Vagina (tissue), 2 donors: Measurements from ENCODE around the gene ECE1. TPM values are rescaled to one million over a fixed set of nuclear protein-coding genes. Genes with fewer than 3 reads are reported as not detected.
"Not testable (repeated sequence)": the region's sequence is repeated elsewhere in the genome, so short reads cannot be mapped to it uniquely, and the experiment has no call there.

Experiments used
- DNase-seq, 2 donors: peaks; one replicate each; pipeline ENCODE4 v3.0.0-alpha.2; 2017; ENCODE audit errors: extremely low spot score in 2 of 2
- H3K27ac ChIP-seq: fragments of 200-600 bp; sonication (generic); one replicate; pipeline ENCODE4 v1.5.1; 2019
- H3K27me3 ChIP-seq: fragments of 200-600 bp; sonication (generic); one replicate; pipeline ENCODE4 v1.5.1; 2019
- H3K36me3 ChIP-seq, 2 donors: fragments of 200-600 bp; sonication (generic); one replicate each; pipeline ENCODE4 v1.5.1; 2017 to 2019
- H3K4me1 ChIP-seq: fragments of 200-600 bp; sonication (generic); one replicate; pipeline ENCODE4 v1.5.1; 2019
- H3K4me3 ChIP-seq, 2 donors: fragments of 200-600 bp; sonication (generic); 1 replicate in 1 of 2; 2 replicates in 1 of 2; pipeline ENCODE4 v1.5.1; 2016 to 2019
- H3K9me3 ChIP-seq: fragments of 200-600 bp; sonication (generic); one replicate; pipeline ENCODE4 v1.5.1; 2019
- CTCF ChIP-seq, 3 experiments: fragments of 450-650 bp in 2 of 3; fragments of 200-600 bp in 1 of 3; sonication (generic) in 1 of 3; IDR thresholded peaks; one replicate each; pipeline ENCODE4 v1.5.1; 2017 to 2019; ENCODE audit warnings: antibody characterized with exemption in 3 of 3, mild to moderate bottlenecking in 2 of 3, moderate library complexity in 2 of 3
- POLR2A ChIP-seq, 2 donors: fragments of 450-650 bp; IDR thresholded peaks; one replicate each; pipeline ENCODE4 v1.6.1; 2017; ENCODE audit warnings: antibody characterized with exemption in 2 of 2, mild to moderate bottlenecking in 2 of 2, moderate library complexity in 2 of 2
- POLR2AphosphoS5 ChIP-seq, 2 donors: sonication (generic); formaldehyde crosslinking; IDR thresholded peaks; one replicate each; pipeline ENCODE4 v1.9.0; 2017; ENCODE audit warnings: antibody characterized with exemption in 2 of 2, mild to moderate bottlenecking in 2 of 2, low read depth in 1 of 2; ENCODE audit not compliant: insufficient read depth in 1 of 2
- intact Hi-C: fragments of 100-400 bp; cut with DNase I; formaldehyde crosslinking; loops from one replicate; pipeline ENCODE4 v1.15.1; 2023
- total RNA-seq: library from RNA; depleted of rRNA; stranded (reverse); fragments of >200 nt; gene quantifications from one replicate; pipeline ENCODE4 v1.2.3, GENCODE V29; 2016

Gene ECE1
- total RNA-seq, 1 donor from 2014 or later: 93.8 TPM

DNA sequence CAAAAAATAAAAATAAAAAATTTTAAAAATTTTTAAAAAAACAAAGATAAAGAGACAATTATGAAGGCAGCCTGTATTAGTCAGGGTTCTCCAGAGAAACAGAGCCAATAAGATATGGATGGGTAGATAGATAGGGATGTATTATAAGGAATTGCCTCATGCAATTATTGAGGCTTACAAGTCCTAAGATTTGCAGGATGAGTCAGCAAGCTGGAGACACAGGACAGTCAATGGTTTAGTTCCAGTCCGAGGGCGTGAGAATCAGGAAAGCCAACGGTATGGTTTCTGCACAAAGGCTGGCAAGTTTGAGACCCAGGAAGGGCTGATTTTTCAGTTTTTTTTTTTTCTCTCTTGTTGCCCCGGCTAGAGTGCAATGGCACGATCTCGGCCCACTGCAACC is 89.5 kb downstream of the ECE1 start:
- Histone ChIP-seq H3K4me1 (no peaks in the 10 kb centered on the region), H3K9me3 (no peaks in the 10 kb centered on the region), H3K4me3 (no peak overlapping the region), H3K36me3 (no peaks in the 10 kb centered on the region), H3K27me3 (no peaks in the 10 kb centered on the region), H3K27ac (no peak overlapping the region)
- DNase-seq: no peak
- intact Hi-C loops: no loop called here
- TF ChIP-seq CTCF (IDR thresholded peaks at IDR 0.05): no peak
- no peak for TF ChIP-seq POLR2A (IDR thresholded peaks at IDR 0.05)
- no peak for TF ChIP-seq POLR2AphosphoS5 (IDR thresholded peaks at IDR 0.05; ENCODE audit: insufficient read depth in 1 of 2, low read depth in 1 of 2)

GRCh38 chr1:21198929-21199328 is 91.3 kb downstream of the ECE1 start:
- DNase-seq: no peak
- Histone ChIP-seq H3K36me3 (no peaks in the 10 kb centered on the region), H3K27me3 (no peaks in the 10 kb centered on the region), H3K27ac (no peak overlapping the region), H3K9me3 (no peaks in the 10 kb centered on the region), H3K4me1 (no peaks in the 10 kb centered on the region), H3K4me3 (no peak overlapping the region)
- TF ChIP-seq CTCF (IDR thresholded peaks at IDR 0.05): no peak
- intact Hi-C loops: loop anchor here (10.0 kb wide), 1 partner anchor 214 kb away; no protein-coding TSS in a partner anchor

GRCh38 chr1:21192871-21193270 is 97.4 kb downstream of the ECE1 start:
- H3K36me3 ChIP-seq: no peaks in the 10 kb centered on the region
- no peaks in the 10 kb centered on the region for H3K4me1 ChIP-seq
- intact Hi-C loops: loop anchor here (5.0 to 10.0 kb wide), 2 partner anchors 208 to 991 kb away; no protein-coding TSS in a partner anchor
- no peak for TF ChIP-seq POLR2AphosphoS5 (IDR thresholded peaks at IDR 0.05; ENCODE audit: insufficient read depth in 1 of 2, low read depth in 1 of 2)
- TF ChIP-seq POLR2A (IDR thresholded peaks at IDR 0.05): no peak
- no peak for TF ChIP-seq CTCF (IDR thresholded peaks at IDR 0.05)
- H3K4me3 ChIP-seq: no peak overlapping the region
- H3K9me3 ChIP-seq: no peaks in the 10 kb centered on the region
- DNase-seq: no peak
- H3K27ac ChIP-seq: no peak overlapping the region
- no peaks in the 10 kb centered on the region for H3K27me3 ChIP-seq

- intact Hi-C loops: loop anchor here (5.0 to 10.0 kb wide), 2 partner anchors 207 to 990 kb away; no protein-coding TSS in a partner anchor
- H3K27ac ChIP-seq: no peak overlapping the region
Measured at GRCh38 chr1:21192284-21192683, 98.0 kb downstream of the ECE1 start.

GRCh38 chr1:21190771-21191170 is 99.5 kb downstream of the ECE1 start:
- DNase-seq, H3K36me3 ChIP-seq, H3K27ac ChIP-seq, H3K4me3 ChIP-seq, H3K9me3 ChIP-seq, H3K4me1 ChIP-seq, H3K27me3 ChIP-seq: not testable (repeated sequence)
- intact Hi-C loops: loop anchor here (5.0 to 10.0 kb wide), 2 partner anchors 206 to 988 kb away; no protein-coding TSS in a partner anchor

More at GRCh38 chr1:21192284-21192683, 98.0 kb downstream of the ECE1 start:
- Histone ChIP-seq H3K4me3 (no peak overlapping the region), H3K9me3 (no peaks in the 10 kb centered on the region), H3K36me3 (no peaks in the 10 kb centered on the region), H3K4me1 (no peaks in the 10 kb centered on the region), H3K27me3 (no peaks in the 10 kb centered on the region)
- TF ChIP-seq POLR2AphosphoS5 (IDR thresholded peaks at IDR 0.05; ENCODE audit: insufficient read depth in 1 of 2, low read depth in 1 of 2) (no peak), POLR2A (IDR thresholded peaks at IDR 0.05) (no peak), CTCF (IDR thresholded peaks at IDR 0.05) (no peak)
- no peak for DNase-seq
